ENCODE results near the gene NMNAT2. TPM values are rescaled to one million over a fixed set of nuclear protein-coding genes. Genes with fewer than 3 reads are reported as not detected.

Gene NMNAT2
- total and polyA plus RNA-seq, 2 of the 4 experiments (the other 2 are of a cell fraction): 0.36 to 2.4 TPM

DNA sequence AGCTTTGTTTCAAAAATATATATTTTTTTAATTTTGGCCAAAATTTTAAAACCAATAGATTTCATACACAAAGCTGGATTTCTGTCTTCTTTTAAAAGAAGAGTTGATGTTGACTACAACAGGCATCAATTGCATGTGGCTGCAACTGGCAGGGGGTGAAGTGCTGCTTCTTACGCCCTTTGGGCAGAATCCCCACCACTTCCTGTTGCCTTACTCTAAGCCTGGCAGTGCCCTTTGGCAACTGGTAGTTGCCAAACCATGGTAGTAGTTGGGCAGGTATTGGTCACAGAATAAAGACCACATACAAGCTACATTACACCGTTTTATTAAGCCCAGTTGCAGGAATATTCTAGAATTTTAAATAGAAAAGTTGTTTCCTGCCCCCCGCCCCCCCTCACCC lies 215.1 kb downstream of the NMNAT2 start:
- in situ Hi-C loops (cut with MboI; ENCODE audit: low sequenced_read_pairs) (no loop called here), dilution Hi-C loops (cut with HindIII; ENCODE audit: low sequenced_read_pairs, unreplicated experiment) (no loop called here), intact Hi-C loops (cut with micrococcal nuclease) (no loop called here)
- H3K4me1 ChIP-seq (ENCODE audit: control insufficient read depth, insufficient read depth, low read length): peaks cover 6% of the 10 kb centered on the region
- no peaks in the 10 kb centered on the region for H3K79me1 ChIP-seq (ENCODE audit: low read depth in 1 of 2, low read length in 2 of 2)
- TF ChIP-seq, protein P1, sequence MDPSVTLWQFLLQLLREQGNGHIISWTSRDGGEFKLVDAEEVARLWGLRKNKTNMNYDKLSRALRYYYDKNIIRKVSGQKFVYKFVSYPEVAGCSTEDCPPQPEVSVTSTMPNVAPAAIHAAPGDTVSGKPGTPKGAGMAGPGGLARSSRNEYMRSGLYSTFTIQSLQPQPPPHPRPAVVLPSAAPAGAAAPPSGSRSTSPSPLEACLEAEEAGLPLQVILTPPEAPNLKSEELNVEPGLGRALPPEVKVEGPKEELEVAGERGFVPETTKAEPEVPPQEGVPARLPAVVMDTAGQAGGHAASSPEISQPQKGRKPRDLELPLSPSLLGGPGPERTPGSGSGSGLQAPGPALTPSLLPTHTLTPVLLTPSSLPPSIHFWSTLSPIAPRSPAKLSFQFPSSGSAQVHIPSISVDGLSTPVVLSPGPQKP (IDR thresholded peaks at IDR 0.05; ENCODE audit: borderline replicate concordance, low read depth, low read length): no peak
- TF ChIP-seq CTCF (conservative IDR thresholded peaks at IDR 0.05; ENCODE audit: low read depth, low read length) (no peak), MAFK (IDR thresholded peaks at IDR 0.05; ENCODE audit: low read depth, low read length) (no peak), CEBPB (IDR thresholded peaks at IDR 0.05; ENCODE audit: low read depth, low read length) (no peak), SMC3 (IDR thresholded peaks at IDR 0.05; ENCODE audit: low read depth, low read length) (no peak), BHLHE40 (IDR thresholded peaks at IDR 0.05; ENCODE audit: low read depth, low read length) (no peak), RFX5 (IDR thresholded peaks at IDR 0.05; ENCODE audit: low read depth, low read length) (no peak), FOS (IDR thresholded peaks at IDR 0.05; ENCODE audit: low read depth, low read length) (no peak), RCOR1 (IDR thresholded peaks at IDR 0.05; ENCODE audit: insufficient replicate concordance, low read length) (no peak), CHD1 (IDR thresholded peaks at IDR 0.05; ENCODE audit: low read depth, low read length) (no peak), MAZ (IDR thresholded peaks at IDR 0.05; ENCODE audit: borderline replicate concordance, low read depth, low read length) (no peak)
- TF ChIP-seq, protein P2, sequence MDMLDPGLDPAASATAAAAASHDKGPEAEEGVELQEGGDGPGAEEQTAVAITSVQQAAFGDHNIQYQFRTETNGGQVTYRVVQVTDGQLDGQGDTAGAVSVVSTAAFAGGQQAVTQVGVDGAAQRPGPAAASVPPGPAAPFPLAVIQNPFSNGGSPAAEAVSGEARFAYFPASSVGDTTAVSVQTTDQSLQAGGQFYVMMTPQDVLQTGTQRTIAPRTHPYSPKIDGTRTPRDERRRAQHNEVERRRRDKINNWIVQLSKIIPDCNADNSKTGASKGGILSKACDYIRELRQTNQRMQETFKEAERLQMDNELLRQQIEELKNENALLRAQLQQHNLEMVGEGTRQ (IDR thresholded peaks at IDR 0.05; ENCODE audit: low read depth, low read length): no peak
- no peak overlapping the region for H2BK15ac ChIP-seq (ENCODE audit: low read depth, low read length)
- no peak overlapping the region for H4K91ac ChIP-seq (ENCODE audit: insufficient read depth, low read depth, low read length)
- no peaks in the 10 kb centered on the region for H4K20me1 ChIP-seq (ENCODE audit: insufficient read depth, low read length)
- H3K27me3 ChIP-seq (ENCODE audit: control insufficient read depth, insufficient read depth, low read length): no peaks in the 10 kb centered on the region
- no peaks in the 10 kb centered on the region for H3K9me3 ChIP-seq (ENCODE audit: control insufficient read depth, insufficient read depth, low read length)
- no peaks in the 10 kb centered on the region for H3K36me3 ChIP-seq (ENCODE audit: control insufficient read depth, insufficient read depth, low read length)
- H3K18ac ChIP-seq (ENCODE audit: low read depth, low read length): no peak overlapping the region
- H2AK5ac ChIP-seq (ENCODE audit: low read depth, low read length): no peak overlapping the region
- no peak overlapping the region for H4K8ac ChIP-seq (ENCODE audit: low read depth in 2 of 2, low read length in 2 of 2)
- no peak overlapping the region for H3K4me2 ChIP-seq (ENCODE audit: low read depth, low read length)
- H4K5ac ChIP-seq (ENCODE audit: low read depth, low read length): no peak overlapping the region
- DNase-seq (no peak), ATAC-seq (ENCODE audit: low read depth) (no peak)
- H3K23ac ChIP-seq (ENCODE audit: low read depth, low read length): no peak overlapping the region
- no peak overlapping the region for H3K27ac ChIP-seq (ENCODE audit: insufficient read depth, low read length)
- H3K4ac ChIP-seq (ENCODE audit: low read depth, low read length): no peak overlapping the region
- ChIA-PET CTCF (interaction anchor here (0.6 kb wide), 2 partner anchors 23 to 25 kb away, joined by 3 to 6 read pairs; no protein-coding TSS in a partner anchor), POLR2A (ENCODE audit: unreplicated experiment) (no interaction called here)
- H2BK20ac ChIP-seq (ENCODE audit: low read depth, low read length): no peak overlapping the region
- no peak overlapping the region for H3K9ac ChIP-seq (ENCODE audit: low read depth, low read length)
- no peak overlapping the region for H2AFZ ChIP-seq (replicated peaks; ENCODE audit: low read length, poor library complexity)
- no peak overlapping the region for H3K14ac ChIP-seq (replicated peaks; ENCODE audit: low read depth, low read length)
- H3K56ac ChIP-seq (ENCODE audit: extremely low read depth, insufficient read depth, low read length): no peak overlapping the region
- H2AK9ac ChIP-seq (replicated peaks; ENCODE audit: low read depth, low read length, poor library complexity): no peak overlapping the region
- no peak overlapping the region for H2BK5ac ChIP-seq (ENCODE audit: low read depth, low read length, poor library complexity, severe bottlenecking)
- H3K4me3 ChIP-seq (ENCODE audit: insufficient read depth, low read depth, low read length): no peak overlapping the region
- H3K9me1 ChIP-seq (ENCODE audit: insufficient read depth, low read length): peaks cover 5% of the 10 kb centered on the region; the same call in 1 of the 2 replicates
- no peak overlapping the region for H2BK120ac ChIP-seq (ENCODE audit: low read depth, low read length)
- no CpG with 5 or more reads among the region's 3 CpGs for WGBS, 2 experiments (ENCODE audit: extremely low coverage in 2 of 2, insufficient read length in 1 of 2)
- BruUV-seq (replicated peaks): no TSS peak

Data from IMR-90 (cell line).